NB4 (cell line): ENCODE results near the gene TMEM135.

Experiments used
- CTCF ChIP-seq: IDR thresholded peaks from one replicate; pipeline ENCODE4 v1.5.1; 2012; ENCODE audit warnings: low read depth, low read length
- MAX ChIP-seq: IDR thresholded peaks from 2 replicates; pipeline ENCODE4 v1.6.1; 2011; ENCODE audit warnings: low read depth, low read length
- MYC ChIP-seq: IDR thresholded peaks from 2 replicates; pipeline ENCODE4 v1.6.1; 2011; ENCODE audit warnings: low read depth, low read length
- POLR2A ChIP-seq: IDR thresholded peaks from 2 replicates; pipeline ENCODE4 v1.6.1; 2011; ENCODE audit warnings: mild to moderate bottlenecking; ENCODE audit not compliant: insufficient read length; ENCODE audit errors: extremely low read depth

GRCh38 chr11:87201376-87201775 lies 163.6 kb downstream of the TMEM135 start:
- TF ChIP-seq CTCF (no peak), POLR2A (no peak), MAX (no peak), MYC (no peak)
